Activated T-helper 17 cell treated with anti-CD3 and anti-CD28 coated beads, Interleukin-2, amount 50 U/mL, for 72 hours (primary cell): ENCODE data around the gene CACNB2. TPM values are rescaled to one million over a fixed set of nuclear protein-coding genes. Genes with fewer than 3 reads are reported as not detected.

Experiments used
- ATAC-seq: fragments of 150-1000 bp; cut with Tn5 transposase; replicated peaks from 2 replicates; pipeline ENCODE4 v1.10.0; 2021; ENCODE audit warnings: mild to moderate bottlenecking, moderate library complexity
- H3K27ac Mint-ChIP-seq: one replicate; pipeline ENCODE4 v1.8.0; 2022; ENCODE audit warnings: mixed read lengths
- H3K27me3 Mint-ChIP-seq: one replicate; pipeline ENCODE4 v1.8.0; 2022; ENCODE audit warnings: mixed read lengths
- H3K36me3 Mint-ChIP-seq: one replicate; pipeline ENCODE4 v1.8.0; 2022; ENCODE audit warnings: low read depth, mild to moderate bottlenecking, mixed read lengths
- H3K4me1 Mint-ChIP-seq: one replicate; pipeline ENCODE4 v1.8.0; 2022; ENCODE audit warnings: mixed read lengths
- H3K4me3 Mint-ChIP-seq: one replicate; pipeline ENCODE4 v1.8.0; 2022; ENCODE audit warnings: mild to moderate bottlenecking, mixed read lengths
- H3K9me3 Mint-ChIP-seq: one replicate; pipeline ENCODE4 v1.8.0; 2022; ENCODE audit warnings: mixed read lengths
- total RNA-seq, 2 donors: library from RNA; stranded (reverse); gene quantifications; one replicate each; pipeline ENCODE4 v1.2.3, GENCODE V29; 2022

Gene CACNB2
- total RNA-seq, 2 donors from 2014 or later = not detected

GRCh38 chr10:18221123-18221522 is 80.9 kb downstream of the CACNB2 start:
- H3K27me3 Mint-ChIP-seq = peaks cover 3% of the 10 kb centered on the region
- no peaks in the 10 kb centered on the region for H3K9me3 Mint-ChIP-seq
- ATAC-seq = no peak
- H3K4me3 Mint-ChIP-seq = no peak overlapping the region
- no peak overlapping the region for H3K27ac Mint-ChIP-seq
- no peaks in the 10 kb centered on the region for H3K36me3 Mint-ChIP-seq
- H3K4me1 Mint-ChIP-seq = no peaks in the 10 kb centered on the region

DNA sequence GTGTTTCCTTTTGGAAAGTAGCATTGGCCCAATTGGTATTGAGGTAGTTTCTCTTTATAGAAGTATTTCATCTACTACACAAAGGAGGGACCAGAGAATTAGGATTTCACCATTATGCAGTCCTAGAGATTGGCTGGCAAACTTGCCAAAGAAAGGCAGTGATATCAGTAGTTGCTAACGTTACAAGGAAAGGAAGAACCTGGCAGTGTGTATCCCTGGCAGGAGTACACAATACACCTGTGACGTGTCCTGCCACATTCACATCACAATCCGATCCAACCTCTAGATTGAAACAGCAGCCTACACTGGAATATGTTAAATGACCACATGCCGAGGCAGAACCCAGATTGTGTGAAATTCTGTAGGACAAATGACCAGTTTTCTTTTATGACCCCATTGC is 81.7 kb downstream of the CACNB2 start:
- no peak for ATAC-seq
- no peaks in the 10 kb centered on the region for H3K4me1 Mint-ChIP-seq
- H3K27ac Mint-ChIP-seq = no peak overlapping the region

GRCh38 chr10:18222866-18223265 is 82.6 kb downstream of the CACNB2 start:
- no peaks in the 10 kb centered on the region for H3K9me3 Mint-ChIP-seq
- no peaks in the 10 kb centered on the region for H3K36me3 Mint-ChIP-seq
- H3K4me3 Mint-ChIP-seq = no peak overlapping the region
- ATAC-seq = no peak
- H3K27me3 Mint-ChIP-seq = peaks cover 15% of the 10 kb centered on the region
- H3K27ac Mint-ChIP-seq = no peak overlapping the region
- H3K4me1 Mint-ChIP-seq = no peaks in the 10 kb centered on the region

More for the DNA sequence above, 81.7 kb downstream of the CACNB2 start:
- Mint-ChIP-seq H3K36me3 (no peaks in the 10 kb centered on the region), H3K9me3 (no peaks in the 10 kb centered on the region), H3K27me3 (peaks cover 10% of the 10 kb centered on the region), H3K4me3 (no peak overlapping the region)

- H3K27ac Mint-ChIP-seq = no peak overlapping the region
- no peaks in the 10 kb centered on the region for H3K4me1 Mint-ChIP-seq
- peaks cover 15% of the 10 kb centered on the region for H3K27me3 Mint-ChIP-seq
- no peaks in the 10 kb centered on the region for H3K9me3 Mint-ChIP-seq
- no peaks in the 10 kb centered on the region for H3K36me3 Mint-ChIP-seq
- no peak for ATAC-seq
- H3K4me3 Mint-ChIP-seq = no peak overlapping the region
Observed at GRCh38 chr10:18223898-18224297, 83.7 kb downstream of the CACNB2 start.

- Mint-ChIP-seq H3K4me3 (no peak overlapping the region), H3K27me3 (peaks cover 15% of the 10 kb centered on the region), H3K9me3 (no peaks in the 10 kb centered on the region), H3K27ac (no peak overlapping the region), H3K4me1 (no peaks in the 10 kb centered on the region), H3K36me3 (no peaks in the 10 kb centered on the region)
- ATAC-seq = no peak
Observed at GRCh38 chr10:18224626-18225445, 84.6 kb downstream of the CACNB2 start.

GRCh38 chr10:18226336-18226735 is 86.1 kb downstream of the CACNB2 start:
- Mint-ChIP-seq H3K27ac (no peak overlapping the region), H3K27me3 (peaks cover 15% of the 10 kb centered on the region), H3K4me3 (no peak overlapping the region), H3K4me1 (no peaks in the 10 kb centered on the region), H3K36me3 (no peaks in the 10 kb centered on the region), H3K9me3 (no peaks in the 10 kb centered on the region)
- ATAC-seq = no peak

DNA sequence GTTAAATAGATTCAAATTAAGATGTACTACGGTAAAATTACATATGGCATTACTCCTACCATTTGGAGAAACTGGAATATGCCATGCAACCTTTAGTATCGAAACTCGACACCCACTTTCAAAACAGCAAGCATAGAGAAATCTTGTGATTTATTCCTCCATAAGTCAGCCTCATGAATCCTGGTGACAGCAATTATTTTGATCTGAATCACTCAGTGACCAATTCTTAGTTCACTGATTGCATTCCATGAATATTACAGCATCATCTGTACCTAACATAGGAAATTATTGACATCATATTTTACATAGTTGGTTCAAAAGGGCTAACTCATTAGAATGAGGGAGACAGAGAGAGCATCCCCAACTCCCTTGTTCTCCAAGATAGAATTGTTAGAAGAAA is 89.6 kb downstream of the CACNB2 start:
- Mint-ChIP-seq H3K4me3 (no peak overlapping the region), H3K4me1 (no peaks in the 10 kb centered on the region), H3K27ac (no peak overlapping the region), H3K36me3 (no peaks in the 10 kb centered on the region), H3K27me3 (peaks cover 23% of the 10 kb centered on the region), H3K9me3 (no peaks in the 10 kb centered on the region)
- no peak for ATAC-seq

- no peaks in the 10 kb centered on the region for H3K36me3 Mint-ChIP-seq
- no peak overlapping the region for H3K4me3 Mint-ChIP-seq
- no peaks in the 10 kb centered on the region for H3K9me3 Mint-ChIP-seq
- H3K27ac Mint-ChIP-seq = no peak overlapping the region
- H3K27me3 Mint-ChIP-seq = peaks cover 20% of the 10 kb centered on the region
- no peaks in the 10 kb centered on the region for H3K4me1 Mint-ChIP-seq
- ATAC-seq = no peak
Observed at GRCh38 chr10:18230794-18231193, 90.6 kb downstream of the CACNB2 start.

DNA sequence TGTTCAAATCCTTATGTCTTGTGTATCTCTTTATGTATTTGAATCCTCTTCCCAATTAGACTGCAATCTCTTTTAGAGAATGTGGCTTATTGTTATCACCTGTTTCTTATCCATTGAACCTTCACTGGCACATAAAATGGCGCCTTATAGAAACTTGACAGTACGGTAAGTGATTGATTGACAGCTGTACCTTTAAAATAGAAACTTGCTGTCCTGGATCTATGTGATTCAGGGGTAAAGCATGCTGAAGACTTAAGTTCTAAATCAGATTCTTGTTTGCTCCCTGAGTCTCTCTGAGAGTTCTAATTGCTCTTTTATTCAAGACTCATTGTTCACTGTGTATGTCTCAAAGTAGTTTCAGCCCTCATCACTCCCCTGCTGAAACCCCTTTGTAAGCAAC is 91.3 kb downstream of the CACNB2 start:
- H3K4me3 Mint-ChIP-seq = no peak overlapping the region
- H3K36me3 Mint-ChIP-seq = no peaks in the 10 kb centered on the region
- H3K27me3 Mint-ChIP-seq = peaks cover 18% of the 10 kb centered on the region

GRCh38 chr10:18233775-18234174 is 93.6 kb downstream of the CACNB2 start:
- no peak overlapping the region for H3K27ac Mint-ChIP-seq
- peaks cover 8% of the 10 kb centered on the region for H3K27me3 Mint-ChIP-seq
- no peaks in the 10 kb centered on the region for H3K36me3 Mint-ChIP-seq
- no peaks in the 10 kb centered on the region for H3K9me3 Mint-ChIP-seq
- H3K4me3 Mint-ChIP-seq = no peak overlapping the region
- no peaks in the 10 kb centered on the region for H3K4me1 Mint-ChIP-seq
- no peak for ATAC-seq

More for the DNA sequence above, 91.3 kb downstream of the CACNB2 start:
- Mint-ChIP-seq H3K4me1 (no peaks in the 10 kb centered on the region), H3K9me3 (no peaks in the 10 kb centered on the region), H3K27ac (no peak overlapping the region)
- ATAC-seq = no peak

- no peak for ATAC-seq
- H3K27ac Mint-ChIP-seq = no peak overlapping the region
- H3K36me3 Mint-ChIP-seq = no peaks in the 10 kb centered on the region
- no peaks in the 10 kb centered on the region for H3K4me1 Mint-ChIP-seq
- peaks cover 8% of the 10 kb centered on the region for H3K27me3 Mint-ChIP-seq
- H3K9me3 Mint-ChIP-seq = no peaks in the 10 kb centered on the region
- H3K4me3 Mint-ChIP-seq = no peak overlapping the region
Observed at GRCh38 chr10:18235477-18235876, 95.3 kb downstream of the CACNB2 start.

DNA sequence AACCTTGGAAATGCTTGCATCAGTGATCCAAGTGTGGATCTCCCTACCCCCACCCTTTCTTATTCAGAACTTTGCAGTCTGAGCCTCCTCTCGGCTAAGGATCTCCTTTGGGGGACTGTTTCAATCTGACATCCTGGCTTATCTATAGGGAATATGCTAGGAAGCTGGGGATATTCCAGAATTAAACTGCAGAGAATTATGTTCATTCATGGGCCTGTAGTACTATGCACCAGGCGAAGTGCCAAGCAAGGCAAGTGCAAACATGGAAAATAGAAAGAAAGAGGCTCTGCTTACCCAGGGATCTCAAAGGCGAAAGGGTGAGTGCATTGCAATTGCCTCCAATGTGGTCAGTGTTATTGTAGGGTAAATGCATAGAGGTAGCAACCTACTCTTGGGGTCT is 96.5 kb downstream of the CACNB2 start:
- Mint-ChIP-seq H3K4me3 (no peak overlapping the region), H3K27ac (no peak overlapping the region), H3K4me1 (no peaks in the 10 kb centered on the region), H3K27me3 (peaks cover 8% of the 10 kb centered on the region), H3K9me3 (no peaks in the 10 kb centered on the region), H3K36me3 (no peaks in the 10 kb centered on the region)
- no peak for ATAC-seq

DNA sequence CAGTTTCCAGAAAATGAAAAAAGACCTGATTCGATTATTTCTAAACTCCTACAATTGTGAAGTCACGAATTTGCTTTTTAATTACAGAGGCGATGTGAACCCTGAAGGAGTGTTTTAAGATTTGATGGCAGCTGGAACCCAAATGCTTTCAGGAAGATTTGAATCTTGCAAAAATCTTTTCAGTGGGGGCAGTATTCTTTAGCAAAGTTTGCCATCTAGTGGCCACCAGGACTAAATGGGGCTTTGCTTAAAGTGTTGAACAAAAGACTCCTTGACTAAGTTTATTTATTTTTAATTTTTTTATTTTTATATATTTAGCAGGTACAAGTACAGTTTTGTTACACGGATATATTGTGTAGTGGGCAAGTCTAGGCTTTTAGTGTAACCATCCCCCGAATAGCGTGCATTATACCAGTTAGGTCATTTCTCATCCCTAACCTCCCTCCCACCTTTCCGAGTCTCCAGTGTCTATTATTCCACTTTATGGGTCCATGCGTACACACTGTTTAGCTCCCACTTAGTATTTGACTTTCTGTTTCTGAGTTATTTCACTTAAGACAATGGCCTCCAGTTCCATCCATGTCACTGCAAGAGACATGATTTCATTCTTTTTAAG is 98.8 kb downstream of the CACNB2 start:
- H3K4me3 Mint-ChIP-seq = no peak overlapping the region
- ATAC-seq = no peak
- no peaks in the 10 kb centered on the region for H3K9me3 Mint-ChIP-seq
- peaks cover 6% of the 10 kb centered on the region for H3K27me3 Mint-ChIP-seq
- H3K4me1 Mint-ChIP-seq = no peaks in the 10 kb centered on the region
- no peak overlapping the region for H3K27ac Mint-ChIP-seq
- no peaks in the 10 kb centered on the region for H3K36me3 Mint-ChIP-seq

GRCh38 chr10:18240185-18240882 is 100.1 kb downstream of the CACNB2 start:
- Mint-ChIP-seq H3K27ac (no peak overlapping the region), H3K27me3 (no peaks in the 10 kb centered on the region), H3K4me1 (no peaks in the 10 kb centered on the region), H3K4me3 (no peak overlapping the region), H3K9me3 (no peaks in the 10 kb centered on the region), H3K36me3 (no peaks in the 10 kb centered on the region)
- ATAC-seq = no peak

DNA sequence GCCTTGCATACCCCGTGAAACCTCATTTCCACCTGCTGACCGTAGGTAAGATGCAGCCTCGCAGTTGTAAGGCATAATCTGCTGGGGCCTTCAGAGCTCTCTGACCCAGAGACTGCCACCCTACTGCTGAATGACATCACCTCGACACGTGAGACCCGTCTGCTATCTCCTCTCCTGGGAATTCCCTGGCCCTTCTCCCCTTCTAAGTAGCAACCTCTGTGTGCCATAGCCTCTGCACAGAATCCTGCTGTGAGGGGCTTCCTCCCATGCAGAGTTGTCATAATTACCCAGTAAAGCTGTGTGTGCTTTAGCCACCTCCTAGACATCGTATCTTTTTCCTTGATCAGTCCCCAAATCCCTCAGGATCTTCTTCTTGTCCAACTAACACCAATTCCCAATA is 106.7 kb downstream of the CACNB2 start:
- Mint-ChIP-seq H3K36me3 (no peaks in the 10 kb centered on the region), H3K4me3 (no peak overlapping the region), H3K27me3 (peaks cover 10% of the 10 kb centered on the region), H3K4me1 (no peaks in the 10 kb centered on the region), H3K27ac (no peak overlapping the region), H3K9me3 (no peaks in the 10 kb centered on the region)
- no peak for ATAC-seq
